ENCODE results near the gene CCDC196. TPM values are rescaled to one million over a fixed set of nuclear protein-coding genes. Genes with fewer than 3 reads are reported as not detected.

Gene CCDC196
- total RNA-seq, result not detected in 2 replicates

GRCh38 chr14:66485910-66486421 is at the start of gene CCDC196:
Gene CCDC196, plus strand, starts transcription at chr14:66486371. Its CDS starts 132 bp downstream, at chr14:66486503.

GRCh38 chr14:66507722-66508546 is 21.8 kb downstream of the CCDC196 start, which contains the start of gene GPHN:
Gene GPHN, plus strand, starts transcription at chr14:66508147.

Other genes starting within 250 kb of the CCDC196 start
- 15.8 and 21.3 TPM in 2 replicates for gene GPHN, start 21.8 kb downstream of the CCDC196 start, total RNA-seq

Measured in cardiac ventricle fibroblast (primary cell).